SU-DHL-6 (cell line): ENCODE results near the gene COL4A1.

Experiments used
- H2AFZ ChIP-seq: fragments of 200-600 bp; sonication (generic); 2 replicates; pipeline ENCODE4 v1.6.1; 2014; ENCODE audit warnings: low read depth, mild to moderate bottlenecking, moderate library complexity, mixed read lengths, antibody characterized with exemption, low read length; ENCODE audit not compliant: severe bottlenecking
- H3F3A ChIP-seq: fragments of 200-600 bp; shearing (Covaris generic); 2 replicates; pipeline ENCODE4 v1.6.0; 2016; ENCODE audit warnings: antibody characterized with exemption, mild to moderate bottlenecking; ENCODE audit not compliant: insufficient read depth
- H3K27ac ChIP-seq: fragments of 200-600 bp; sonication (generic); 2 replicates; pipeline ENCODE4 v1.5.1; 2016; ENCODE audit warnings: low read depth, mild to moderate bottlenecking, low read length, moderate library complexity, mixed read lengths
- H3K27me3 ChIP-seq: fragments of 200-600 bp; sonication (generic), shearing (Covaris generic); 2 replicates; pipeline ENCODE4 v1.6.0; 2014; ENCODE audit warnings: mild to moderate bottlenecking, low read length
- H3K36me3 ChIP-seq: fragments of 200-600 bp; sonication (generic); 2 replicates; pipeline ENCODE4 v1.6.1; 2014; ENCODE audit warnings: mild to moderate bottlenecking, low read length, mixed read lengths
- H3K4me2 ChIP-seq: fragments of 300-600, 200-600 bp; shearing (Covaris generic), sonication (generic); 2 replicates; pipeline ENCODE4 v1.6.0; 2014; ENCODE audit warnings: low read length, low read depth, mild to moderate bottlenecking; ENCODE audit not compliant: poor library complexity, severe bottlenecking
- H3K4me3 ChIP-seq: fragments of 200-600 bp; sonication (generic); 2 replicates; pipeline ENCODE4 v1.5.1; 2014; ENCODE audit warnings: antibody characterized with exemption, low read length, mild to moderate bottlenecking, mixed read lengths; ENCODE audit not compliant: insufficient read depth, poor library complexity, severe bottlenecking
- H3K79me2 ChIP-seq: fragments of 200-600 bp; sonication (generic); 2 replicates; pipeline ENCODE4 v1.6.1; 2014; ENCODE audit warnings: mild to moderate bottlenecking, low read length, moderate library complexity; ENCODE audit not compliant: insufficient read depth
- H3K9ac ChIP-seq: fragments of 200-600 bp; sonication (generic); 2 replicates; pipeline ENCODE4 v1.7.0; 2014; ENCODE audit warnings: mild to moderate bottlenecking, low read length
- H3K9me2 ChIP-seq: fragments of 200-600 bp; sonication (generic); replicated peaks from 2 replicates; pipeline ENCODE4 v1.6.1; 2014; ENCODE audit warnings: low read length; ENCODE audit not compliant: insufficient read depth
- H3K9me3 ChIP-seq: fragments of 200-600 bp; sonication (generic); 2 replicates; pipeline ENCODE4 v1.6.1; 2014; ENCODE audit warnings: low read length, mixed read lengths; ENCODE audit not compliant: insufficient read depth
- H4K20me1 ChIP-seq: fragments of 200-600 bp; sonication (generic); 2 replicates; pipeline ENCODE4 v1.6.1; 2014; ENCODE audit warnings: low read depth, mild to moderate bottlenecking, antibody characterized with exemption, low read length, moderate library complexity, mixed read lengths
- CTCF ChIP-seq: fragments of 200-600 bp; sonication (generic); IDR thresholded peaks from one replicate; pipeline ENCODE4 v1.5.1; 2017; ENCODE audit warnings: antibody characterized with exemption, mild to moderate bottlenecking, low read length, moderate library complexity; ENCODE audit not compliant: insufficient read depth, poor library complexity, severe bottlenecking
- EZH2phosphoT487 ChIP-seq: fragments of 200-600 bp; sonication (generic), shearing (Covaris generic); conservative IDR thresholded peaks from 2 replicates; pipeline ENCODE4 v1.6.1; 2018; ENCODE audit warnings: mild to moderate bottlenecking, antibody characterized with exemption, low read length, moderate library complexity, mixed read lengths

COL4A1 gene

GRCh38 chr13:110278859-110279258 lies 28.1 kb downstream of the COL4A1 start:
- no peaks in the 10 kb centered on the region for H3K27me3 ChIP-seq
- no peak for TF ChIP-seq EZH2phosphoT487
- H3K4me3 ChIP-seq: no peak overlapping the region
- H3K36me3 ChIP-seq: no peaks in the 10 kb centered on the region
- H3K9me2 ChIP-seq: no peaks in the 10 kb centered on the region
- H3K4me2 ChIP-seq: no peak overlapping the region
- no peak overlapping the region for H3K27ac ChIP-seq
- H3K79me2 ChIP-seq: no peaks in the 10 kb centered on the region
- no peaks in the 10 kb centered on the region for H4K20me1 ChIP-seq
- no peak overlapping the region for H2AFZ ChIP-seq
- H3K9me3 ChIP-seq: no peaks in the 10 kb centered on the region
- no peaks in the 10 kb centered on the region for H3F3A ChIP-seq
- no peak overlapping the region for H3K9ac ChIP-seq

- no peaks in the 10 kb centered on the region for H4K20me1 ChIP-seq
- H3K9me3 ChIP-seq: no peaks in the 10 kb centered on the region
- TF ChIP-seq CTCF: no peak
- no peak for TF ChIP-seq EZH2phosphoT487
- no peak overlapping the region for H3K4me2 ChIP-seq
- H3K79me2 ChIP-seq: no peaks in the 10 kb centered on the region
- H3K27me3 ChIP-seq: no peaks in the 10 kb centered on the region
- no peak overlapping the region for H3K4me3 ChIP-seq
- H3F3A ChIP-seq: no peaks in the 10 kb centered on the region
- no peak overlapping the region for H2AFZ ChIP-seq
- no peak overlapping the region for H3K9ac ChIP-seq
- no peaks in the 10 kb centered on the region for H3K36me3 ChIP-seq
- H3K9me2 ChIP-seq: no peaks in the 10 kb centered on the region
- no peak overlapping the region for H3K27ac ChIP-seq
Measured at GRCh38 chr13:110277357-110277975, 29.5 kb downstream of the COL4A1 start.

GRCh38 chr13:110276553-110276950 lies 30.4 kb downstream of the COL4A1 start:
- Histone ChIP-seq H3K9me3 (no peaks in the 10 kb centered on the region), H3F3A (no peaks in the 10 kb centered on the region), H3K9ac (no peak overlapping the region), H2AFZ (no peak overlapping the region), H3K27ac (no peak overlapping the region), H3K9me2 (no peaks in the 10 kb centered on the region), H3K4me3 (no peak overlapping the region), H3K27me3 (no peaks in the 10 kb centered on the region), H3K4me2 (no peak overlapping the region), H4K20me1 (no peaks in the 10 kb centered on the region), H3K79me2 (no peaks in the 10 kb centered on the region), H3K36me3 (no peaks in the 10 kb centered on the region)
- TF ChIP-seq CTCF (no peak), EZH2phosphoT487 (no peak)

DNA sequence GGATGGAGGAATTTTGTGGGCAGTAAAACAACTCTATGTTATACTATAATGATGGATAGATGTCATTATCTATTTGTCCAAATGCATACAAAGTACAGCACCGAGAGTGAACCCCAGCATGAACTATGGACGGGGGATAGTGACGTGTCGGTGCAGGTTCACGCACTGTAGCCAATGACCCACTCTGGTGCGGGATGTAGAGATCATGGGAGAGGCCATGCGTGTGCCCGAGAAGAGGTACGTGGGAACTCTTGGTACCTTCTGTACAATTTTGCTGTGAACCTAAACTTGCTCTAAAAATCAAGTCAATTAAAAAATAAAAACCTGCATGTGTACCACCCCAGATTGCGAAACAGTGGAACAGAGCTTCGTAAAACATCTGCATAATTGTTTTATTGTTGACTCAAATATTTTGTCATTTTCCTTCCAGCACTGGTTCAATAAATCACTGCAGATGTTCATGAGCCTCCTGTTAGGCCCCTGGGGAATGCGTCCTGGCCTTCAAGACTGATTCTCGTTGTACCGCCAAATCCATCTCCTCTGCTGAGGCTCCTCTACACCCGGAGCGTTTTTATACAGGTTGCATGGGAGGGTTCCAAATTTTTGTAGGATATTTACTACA lies 30.9 kb downstream of the COL4A1 start:
- Histone ChIP-seq H3K27ac (no peak overlapping the region), H3K4me2 (no peak overlapping the region), H4K20me1 (no peaks in the 10 kb centered on the region), H3K9me2 (no peaks in the 10 kb centered on the region), H3K9me3 (no peaks in the 10 kb centered on the region), H3K36me3 (no peaks in the 10 kb centered on the region), H3F3A (no peaks in the 10 kb centered on the region), H3K79me2 (no peaks in the 10 kb centered on the region), H3K27me3 (no peaks in the 10 kb centered on the region), H2AFZ (no peak overlapping the region), H3K9ac (no peak overlapping the region), H3K4me3 (no peak overlapping the region)
- TF ChIP-seq EZH2phosphoT487: no peak
- TF ChIP-seq CTCF: no peak
